NCI-H128 (cell line): Measurements from ENCODE around the gene MTFMT.
"Not testable (repeated sequence)": the region's sequence is repeated elsewhere in the genome, so short reads cannot be mapped to it uniquely, and the experiment has no call there.

Experiments used
- DNase-seq: peaks from one replicate; lab custom pipeline; 2025; ENCODE audit not compliant: unreplicated experiment; lab: John Stamatoyannopoulos, UW

The MTFMT gene

DNA sequence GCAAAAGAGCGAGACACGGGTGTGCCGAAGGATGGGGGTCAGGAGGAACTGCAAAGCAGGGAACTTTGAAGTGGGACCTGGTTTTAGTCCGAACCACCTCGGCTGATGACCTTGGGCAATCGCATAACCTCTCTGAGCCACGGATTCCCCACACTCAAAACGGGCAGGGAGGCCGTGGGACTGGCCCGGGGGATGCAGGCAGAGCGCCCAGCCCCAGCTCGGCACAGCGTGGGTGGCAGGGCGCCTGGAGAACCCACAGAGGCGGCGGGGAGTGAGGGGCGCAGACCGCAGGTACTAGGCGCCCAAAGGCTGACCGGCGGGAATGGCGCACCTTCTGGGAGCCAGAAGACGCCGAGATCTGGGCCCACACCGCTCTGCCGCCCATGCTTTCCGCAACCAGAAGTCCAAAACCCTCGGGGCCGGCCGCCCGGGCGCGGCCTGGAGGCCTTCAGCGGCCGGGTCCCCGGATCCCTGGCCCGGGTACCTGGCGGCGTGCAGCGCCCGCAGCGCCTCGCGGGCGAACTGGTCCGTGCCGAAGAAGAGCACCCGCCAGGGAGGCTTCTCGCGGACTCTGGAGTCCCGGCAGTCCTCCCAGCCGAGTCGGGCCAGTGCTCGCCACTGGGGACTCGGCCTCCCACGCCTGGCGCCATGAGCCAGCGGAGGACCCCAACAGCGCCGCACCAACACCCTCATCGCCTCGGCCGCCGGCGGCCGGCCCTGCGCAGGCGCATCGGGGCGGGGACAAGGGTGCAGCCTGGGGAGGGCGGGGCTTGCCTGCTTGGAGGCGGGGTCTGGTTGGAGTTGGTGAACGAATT, at the start of gene MTFMT:
Gene MTFMT (minus strand): TSS at position 719 of the 815 bp plus-strand sequence. CDS start 26 bp downstream, at position 693.
- DNase-seq: peak; percentile 50

DNA sequence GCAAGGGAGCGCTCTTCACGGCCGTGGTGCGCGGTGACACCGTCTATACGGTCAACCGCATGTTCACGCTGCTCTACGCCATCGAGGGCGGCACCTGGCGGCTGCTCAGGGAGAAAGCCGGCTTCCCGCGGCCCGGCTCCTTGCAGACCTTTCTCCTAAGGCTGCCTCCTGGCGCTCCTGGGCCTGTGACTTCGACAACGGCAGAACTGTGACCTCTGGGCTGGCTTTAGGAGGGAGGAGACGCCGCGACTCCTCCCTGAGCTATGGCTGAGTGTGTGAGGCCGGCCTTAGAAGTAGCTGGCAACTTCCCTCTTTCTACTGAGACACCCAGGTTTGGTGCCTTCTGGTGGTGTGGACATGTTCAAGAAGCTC, 48.5 kb upstream of the MTFMT start:
- DNase-seq: no peak

DNA sequence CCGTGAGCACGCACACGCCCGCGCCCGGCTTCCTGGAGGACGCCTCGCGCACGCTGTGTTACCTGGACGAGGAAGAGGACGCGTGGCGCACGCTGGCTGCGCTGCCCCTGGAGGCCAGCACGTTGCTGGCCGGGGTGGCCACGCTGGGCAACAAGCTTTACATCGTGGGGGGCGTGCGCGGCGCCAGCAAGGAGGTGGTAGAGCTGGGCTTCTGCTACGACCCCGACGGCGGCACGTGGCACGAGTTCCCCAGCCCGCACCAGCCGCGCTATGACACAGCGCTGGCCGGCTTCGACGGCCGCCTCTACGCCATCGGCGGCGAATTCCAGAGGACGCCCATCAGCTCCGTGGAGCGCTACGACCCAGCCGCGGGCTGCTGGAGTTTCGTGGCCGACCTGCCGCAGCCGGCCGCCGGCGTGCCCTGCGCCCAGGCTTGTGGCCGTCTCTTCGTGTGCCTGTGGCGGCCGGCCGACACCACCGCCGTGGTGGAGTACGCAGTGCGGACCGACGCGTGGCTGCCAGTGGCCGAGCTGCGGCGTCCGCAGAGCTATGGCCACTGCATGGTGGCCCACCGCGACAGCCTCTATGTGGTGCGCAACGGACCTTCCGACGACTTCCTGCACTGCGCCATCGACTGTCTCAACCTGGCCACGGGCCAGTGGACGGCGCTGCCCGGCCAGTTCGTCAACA, 48.0 kb upstream of the MTFMT start:
- no peak for DNase-seq

DNA sequence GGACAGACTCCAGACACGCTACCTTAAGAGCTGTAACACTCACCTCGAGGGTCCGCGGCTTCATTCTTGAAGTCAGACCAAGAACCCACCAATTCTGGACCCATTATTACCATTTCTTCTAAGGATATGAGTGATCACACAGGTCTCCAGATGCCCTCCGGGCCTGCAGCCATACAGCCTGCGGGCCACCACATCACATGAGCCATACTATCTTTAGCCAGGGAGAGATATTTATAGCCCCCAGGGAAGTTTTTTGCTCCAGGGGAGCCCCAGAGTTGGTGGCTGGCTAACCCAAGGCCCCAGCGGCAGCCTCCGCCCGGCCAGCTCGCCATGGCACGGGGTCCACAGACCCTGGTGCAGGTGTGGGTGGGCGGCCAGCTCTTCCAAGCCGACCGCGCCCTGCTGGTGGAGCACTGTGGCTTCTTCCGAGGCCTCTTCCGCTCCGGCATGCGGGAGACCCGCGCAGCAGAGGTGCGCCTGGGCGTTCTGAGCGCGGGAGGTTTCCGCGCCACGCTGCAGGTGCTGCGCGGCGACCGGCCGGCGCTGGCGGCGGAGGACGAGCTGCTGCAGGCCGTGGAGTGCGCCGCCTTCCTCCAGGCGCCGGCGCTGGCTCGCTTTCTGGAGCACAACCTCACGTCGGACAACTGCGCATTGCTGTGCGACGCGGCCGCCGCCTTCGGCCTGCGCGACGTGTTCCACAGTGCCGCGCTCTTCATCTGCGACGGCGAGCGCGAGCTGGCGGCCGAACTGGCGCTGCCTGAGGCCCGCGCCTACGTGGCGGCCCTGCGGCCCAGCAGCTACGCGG, 47.2 kb upstream of the MTFMT start, which contains the start of gene KBTBD13:
Gene KBTBD13 (plus strand): TSS at position 261 of the 805 bp plus-strand sequence. CDS start 70 bp downstream, at position 331.
- no peak for DNase-seq

DNA sequence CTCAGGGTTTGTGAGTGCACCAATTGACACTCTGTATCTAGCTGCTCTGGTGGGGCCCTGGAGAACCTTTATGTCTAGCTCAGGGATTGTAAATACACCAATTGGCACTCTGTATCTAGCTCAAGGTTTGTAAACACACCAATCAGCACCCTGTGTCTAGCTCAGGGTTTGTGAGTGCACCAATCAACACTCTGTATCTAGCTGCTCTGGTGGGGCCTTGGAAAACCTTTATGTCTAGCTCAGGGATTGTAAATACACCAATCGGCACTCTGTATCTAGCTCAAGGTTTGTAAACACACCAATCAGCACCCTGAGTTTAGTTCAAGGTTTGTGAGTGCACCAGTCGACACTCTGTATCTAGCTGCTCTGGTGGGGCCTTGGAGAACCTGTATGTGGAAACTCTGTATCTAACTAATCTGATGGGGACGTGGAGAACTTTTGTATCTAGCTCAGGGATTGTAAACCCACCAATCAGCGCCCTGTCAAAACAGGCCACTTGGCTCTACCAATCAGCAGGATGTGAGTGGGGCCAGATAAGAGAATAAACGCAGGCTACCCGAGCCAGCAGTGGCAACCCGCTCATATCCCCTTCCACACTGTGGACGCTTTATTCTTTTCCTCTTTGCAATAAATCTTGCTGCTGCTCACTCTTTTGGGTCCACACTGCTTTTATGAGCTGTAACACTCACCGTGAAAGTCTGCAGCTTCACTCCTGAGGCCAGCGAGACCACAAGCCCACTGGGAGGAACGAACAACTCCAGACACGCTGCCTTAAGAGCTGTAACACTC, 46.4 kb upstream of the MTFMT start:
- DNase-seq: not testable (repeated sequence)

DNA sequence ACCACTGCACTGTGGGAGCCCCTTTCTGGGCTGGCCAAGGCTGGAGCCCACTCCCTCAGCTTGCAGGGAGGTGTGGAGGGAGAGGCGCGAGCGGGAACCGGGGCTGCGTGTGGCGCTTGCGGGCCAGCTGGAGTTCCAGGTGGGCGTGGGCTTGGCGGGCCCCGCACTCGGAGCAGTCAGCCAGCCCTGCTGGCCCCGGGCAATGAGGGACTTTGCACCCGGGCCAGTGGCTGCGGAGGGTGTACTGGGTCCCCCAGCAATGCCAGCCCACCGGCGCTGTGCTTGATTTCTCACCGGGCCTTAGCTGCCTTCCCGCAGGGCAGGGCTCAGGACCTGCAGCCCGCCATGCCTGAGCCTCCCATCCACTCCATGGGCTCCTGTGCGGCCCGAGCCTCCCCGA, 45.5 kb upstream of the MTFMT start:
- not testable (repeated sequence) for DNase-seq

DNA sequence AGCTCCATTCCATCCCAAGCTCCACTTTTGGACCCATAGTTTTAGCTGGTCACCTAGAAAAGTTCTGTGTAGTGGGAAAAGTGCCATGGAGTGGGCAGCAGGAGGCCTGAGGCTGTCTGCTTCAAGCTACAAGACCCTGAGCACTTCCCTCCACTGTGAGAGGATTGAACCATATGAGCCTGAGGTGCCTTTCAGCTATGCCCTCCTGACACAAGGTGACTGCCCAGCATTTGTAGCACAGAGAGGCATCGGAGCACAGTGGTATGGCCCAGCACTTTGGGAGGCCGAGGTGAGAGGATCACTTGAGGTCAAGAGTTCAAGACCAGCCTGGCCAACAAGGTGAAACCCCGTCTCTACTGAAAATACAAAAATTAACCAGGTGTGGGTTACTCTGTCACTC, 43.2 kb upstream of the MTFMT start:
- DNase-seq: no peak

DNA sequence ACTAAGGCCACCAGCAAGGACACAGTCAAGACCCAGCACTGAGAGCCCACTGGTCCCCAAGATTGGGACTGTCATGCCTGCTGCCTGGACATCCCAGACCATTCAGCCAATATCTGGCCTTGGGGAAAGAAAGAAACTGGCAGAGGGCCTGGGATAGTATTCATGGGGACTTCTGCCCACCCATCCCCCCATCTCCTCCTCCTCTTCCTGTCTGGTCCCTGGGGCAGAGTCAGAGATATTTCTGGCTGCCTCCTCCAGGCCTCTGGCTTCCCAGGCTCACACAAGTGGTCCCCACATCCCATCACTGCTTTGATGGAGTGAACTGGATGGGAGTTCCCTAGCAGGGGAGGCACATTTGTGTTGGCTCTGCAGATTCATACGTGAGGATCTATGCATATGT, 42.6 kb upstream of the MTFMT start:
- no peak for DNase-seq

DNA sequence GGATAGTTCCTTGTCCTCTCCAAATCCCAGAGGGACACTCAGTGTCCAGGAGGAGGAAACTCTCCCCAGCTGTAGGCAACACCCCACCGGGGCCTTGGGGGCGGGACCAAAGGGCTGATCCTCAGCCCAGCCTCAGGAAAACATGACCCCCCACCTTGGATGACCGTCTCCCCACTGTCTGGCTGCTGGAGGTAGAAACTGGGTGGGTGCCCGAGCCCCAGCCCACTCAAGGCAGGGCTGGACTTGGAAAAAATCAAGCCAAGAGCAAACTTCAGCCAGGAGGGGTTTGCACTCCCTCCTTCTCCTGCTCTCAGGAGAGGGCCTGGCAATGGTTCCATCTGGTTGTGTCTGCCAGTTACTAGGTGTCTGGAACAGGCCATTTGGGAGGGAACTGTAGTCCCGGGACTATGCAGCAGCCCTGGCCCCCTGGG, 42.0 kb upstream of the MTFMT start:
- no peak for DNase-seq

DNA sequence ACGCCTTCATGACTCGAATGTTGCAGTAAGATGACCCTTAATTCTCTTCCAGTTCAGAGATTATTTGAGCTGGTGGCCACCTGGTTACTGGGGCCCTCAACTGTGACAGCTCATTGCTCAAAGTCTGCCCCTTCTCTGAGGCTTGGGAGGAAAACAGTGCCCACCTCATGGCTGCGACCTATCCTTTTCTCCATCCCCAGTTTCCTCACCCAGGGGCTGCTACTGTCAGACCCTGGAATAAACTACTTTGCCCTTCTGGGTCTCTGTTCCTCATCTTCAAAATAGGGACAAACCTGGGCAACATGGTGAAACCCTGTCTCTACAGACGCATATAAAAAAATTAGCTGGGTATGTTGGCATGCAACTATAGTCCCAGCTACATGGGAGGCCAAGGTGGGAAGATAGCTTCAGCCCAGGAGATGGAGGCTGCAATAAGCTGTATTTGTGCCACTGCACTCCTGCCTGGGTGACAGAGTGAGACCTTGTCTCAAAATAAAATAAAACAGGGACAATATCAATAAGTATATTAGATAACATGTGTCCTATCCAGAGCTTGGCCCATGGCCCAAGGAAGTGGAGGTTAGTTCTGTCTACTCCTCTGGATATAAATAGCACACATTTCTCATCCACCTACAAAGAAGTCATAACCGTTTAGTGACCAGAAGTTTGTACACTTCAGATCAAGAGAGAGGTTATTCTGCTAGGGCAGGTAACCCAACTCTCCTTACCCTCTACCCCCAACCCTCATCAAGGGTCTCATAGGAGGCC, 40.5 kb upstream of the MTFMT start:
- no peak for DNase-seq

DNA sequence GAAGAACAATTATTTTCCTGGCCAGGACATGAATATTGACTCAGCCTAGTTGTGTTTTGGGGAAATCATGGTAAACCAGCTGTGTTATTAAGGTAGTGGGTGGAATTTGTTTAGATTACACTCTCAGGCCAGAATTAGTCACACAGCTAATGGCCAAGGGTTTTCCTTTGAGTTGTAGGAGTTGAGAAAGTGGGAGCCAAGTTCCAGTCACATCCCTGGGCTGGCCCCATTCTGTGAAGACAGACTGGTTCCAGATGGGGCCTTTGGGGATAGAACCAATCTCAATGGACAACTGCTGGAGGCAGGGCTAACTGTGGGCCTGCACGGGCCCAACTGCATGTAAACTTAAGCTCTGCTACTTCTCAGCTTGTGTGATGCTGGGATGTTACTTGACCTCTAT, 39.7 kb upstream of the MTFMT start:
- DNase-seq: no peak

DNA sequence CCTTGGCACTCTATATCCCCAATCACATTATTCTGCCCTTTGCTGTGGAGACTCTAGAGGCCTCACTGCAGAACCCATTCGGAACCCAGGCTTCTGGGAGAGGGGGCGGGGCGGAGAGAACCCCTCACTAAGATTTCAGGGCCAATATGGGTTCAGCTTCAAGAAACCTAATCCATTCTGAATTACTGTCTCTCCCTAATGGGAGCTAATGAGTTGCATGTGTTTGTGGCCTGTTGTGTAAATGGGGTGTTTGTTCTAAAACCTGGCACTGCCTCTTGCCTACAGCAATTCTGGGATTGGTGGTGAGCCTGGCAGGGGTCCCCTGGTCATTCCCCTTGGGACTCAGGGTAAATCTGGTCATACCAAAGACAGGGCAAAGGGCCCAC, 39.0 kb upstream of the MTFMT start:
- no peak for DNase-seq

DNA sequence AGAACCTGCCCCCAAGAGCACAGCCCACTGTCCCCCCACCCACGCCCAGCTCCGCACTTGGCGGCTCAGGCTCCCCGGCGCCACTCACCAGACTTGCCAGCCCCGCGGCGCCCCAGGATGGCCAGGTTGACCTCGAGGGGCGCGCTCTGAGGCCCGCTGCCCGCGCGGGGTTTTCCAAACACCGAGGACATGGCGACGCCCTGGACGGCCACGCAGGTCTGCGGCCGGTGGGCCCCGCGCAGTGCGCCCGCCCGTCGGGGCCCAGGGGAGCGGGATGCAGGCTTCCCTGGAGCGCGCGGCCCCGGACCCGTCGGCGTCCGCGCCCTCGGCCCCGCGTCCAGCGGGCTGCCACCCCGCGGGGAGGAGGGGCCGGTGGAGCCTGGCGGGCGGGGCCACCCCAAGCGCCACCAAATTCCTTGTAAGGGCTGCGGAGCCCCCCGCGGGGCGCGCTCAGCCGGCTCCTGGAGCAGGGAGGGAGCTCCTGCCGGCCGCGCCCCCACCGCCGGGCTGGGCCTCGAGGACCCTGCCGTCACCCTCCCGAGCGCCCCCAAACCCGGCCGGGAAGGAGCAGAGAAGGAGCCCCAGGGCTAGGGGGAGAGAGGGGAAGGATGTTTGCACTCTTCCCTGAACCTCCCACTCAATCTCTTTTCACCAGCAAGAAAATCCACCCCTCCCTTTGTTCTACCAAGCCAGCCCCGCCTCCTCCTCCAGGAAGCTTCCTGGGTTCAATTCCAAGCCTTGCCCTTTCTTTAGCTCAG, 38.4 kb upstream of the MTFMT start, which contains the start of gene RASL12:
Gene RASL12 (minus strand): TSS at position 347 of the 758 bp plus-strand sequence. CDS start 156 bp downstream, at position 191.
- DNase-seq: no peak

DNA sequence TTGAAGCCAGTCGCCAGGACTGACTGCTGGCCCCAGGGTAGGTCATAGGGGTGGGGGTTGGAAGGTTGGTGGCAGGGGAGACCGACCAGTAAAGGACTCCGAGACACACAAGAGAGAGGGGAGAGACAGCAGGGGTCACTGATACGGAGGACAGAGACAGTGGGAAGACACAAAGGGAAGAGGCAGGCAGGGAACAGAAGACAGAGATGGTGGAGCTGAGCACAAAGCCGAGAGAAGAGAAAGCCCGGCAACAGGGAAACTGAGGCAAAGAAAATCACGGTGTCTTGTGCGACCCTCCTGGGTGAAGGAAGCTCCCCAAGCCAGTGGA, 37.8 kb upstream of the MTFMT start:
- DNase-seq: no peak

DNA sequence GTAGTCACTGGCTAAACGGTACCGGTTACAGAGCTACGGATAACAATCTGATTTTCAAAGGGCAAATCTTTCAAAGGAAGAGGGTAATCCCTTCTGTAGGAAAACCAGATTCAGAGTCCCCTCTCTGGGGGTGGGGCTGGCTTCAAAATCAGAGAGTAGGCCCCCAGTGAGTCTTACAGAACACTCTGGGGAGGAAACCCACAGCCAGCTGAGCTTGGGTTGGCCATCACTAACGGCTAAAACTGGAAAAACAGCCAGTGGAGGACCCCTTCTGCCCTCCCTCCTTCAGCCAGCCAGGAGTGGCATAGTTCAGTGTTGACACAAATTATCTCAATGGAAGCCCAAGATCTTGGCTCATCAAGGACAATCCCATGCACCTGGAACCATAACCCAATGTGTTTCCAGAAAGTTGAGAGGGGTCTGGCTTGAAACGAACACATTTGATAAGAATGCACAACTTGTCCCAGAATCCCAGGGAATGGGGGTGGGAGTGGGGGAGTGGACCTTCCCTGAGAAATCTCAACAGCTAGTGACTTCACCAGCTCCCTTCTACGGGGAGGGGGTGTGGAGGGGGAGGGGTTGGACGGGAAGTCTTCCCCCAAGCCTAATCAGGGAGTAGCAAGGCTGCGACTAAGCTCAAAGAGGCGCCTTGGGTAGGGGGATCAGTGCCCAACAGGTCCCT, 37.3 kb upstream of the MTFMT start:
- no peak for DNase-seq

DNA sequence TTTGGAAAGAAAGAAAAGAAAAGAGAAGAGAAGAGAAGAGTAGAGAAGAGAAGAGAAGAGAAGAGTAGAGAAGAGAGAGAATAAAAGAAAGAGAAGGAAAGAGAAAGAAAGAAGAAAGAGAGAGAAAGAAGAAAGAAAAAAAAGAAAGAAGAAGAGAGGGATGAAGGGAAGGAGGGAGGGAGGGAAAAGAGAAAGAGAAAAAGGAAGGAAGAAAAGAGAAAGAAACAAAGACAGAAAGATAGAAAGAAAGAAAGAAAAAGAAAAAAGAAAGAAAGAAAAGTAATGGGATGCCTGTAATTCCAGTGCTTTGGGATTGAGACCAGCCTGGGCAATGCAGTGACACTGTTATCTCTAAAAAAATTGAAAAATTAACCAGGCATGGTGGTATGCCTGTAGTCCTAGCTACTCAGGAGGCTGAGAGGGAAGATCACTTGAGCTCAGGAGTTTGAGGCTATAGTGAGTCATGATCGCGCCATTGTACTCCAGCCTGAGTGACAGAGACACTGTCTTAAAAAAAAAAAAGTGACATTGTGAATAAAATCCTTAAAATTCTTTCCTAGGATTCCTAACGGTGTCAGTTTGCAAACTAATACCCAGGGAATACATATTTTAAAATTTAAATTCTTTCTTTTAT, 36.7 kb upstream of the MTFMT start:
- DNase-seq: no peak

DNA sequence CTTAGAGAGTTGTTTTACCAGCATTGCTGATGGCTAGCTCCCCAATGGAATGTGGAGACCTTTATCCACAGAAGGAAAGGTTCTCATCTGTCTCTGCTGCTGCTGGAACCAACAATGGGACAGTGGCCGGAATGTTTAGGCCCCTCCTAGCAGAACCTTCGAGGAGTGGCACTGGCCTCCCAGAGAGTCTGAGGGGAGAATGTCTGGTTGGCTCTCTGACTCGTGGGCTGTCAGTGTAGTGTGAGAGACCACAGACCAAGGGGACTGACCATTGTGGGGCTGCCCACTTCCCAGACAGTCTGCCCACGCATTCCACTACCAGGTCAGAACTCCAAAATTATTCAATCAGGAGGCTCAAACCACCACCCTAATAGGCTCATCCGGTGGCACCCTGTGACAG, 33.3 kb upstream of the MTFMT start:
- no peak for DNase-seq

DNA sequence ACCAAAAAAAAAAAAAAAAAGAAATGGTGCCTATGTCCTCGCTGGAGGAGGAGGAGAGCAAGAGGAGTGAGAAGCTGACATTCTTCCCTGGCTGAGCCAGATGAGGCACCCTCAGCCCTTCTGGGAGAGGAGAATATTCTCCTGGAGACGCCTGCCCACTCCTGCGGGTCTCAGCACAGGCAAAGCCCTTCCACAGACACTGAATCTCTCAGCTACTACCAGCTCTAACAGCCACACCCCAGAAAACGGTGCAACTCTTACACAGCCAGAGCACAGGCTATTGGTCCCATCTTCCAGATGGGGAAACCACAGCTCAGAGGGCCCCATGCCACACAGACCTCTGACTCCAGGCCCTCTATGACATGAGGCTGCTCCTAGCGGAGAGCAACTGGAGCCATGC, 32.6 kb upstream of the MTFMT start:
- DNase-seq: no peak
